GM12878 (cell line): ENCODE measurements around the gene SERINC5. TPM values are rescaled to one million over a fixed set of nuclear protein-coding genes. Genes with fewer than 3 reads are reported as not detected.
A peak's percentile ranks its signal among the peaks of the same experiment; 100 is the strongest.

Source experiments
- ATAC-seq: fragments of 200-7000 bp; cut with Tn5 transposase; 3 replicates; pipeline ENCODE4 v1.9.1; 2020; ENCODE audit warnings: mild to moderate bottlenecking, moderate library complexity
- BruUV-seq: library from RNA; stranded (reverse); fragments of 400-500 nt; replicated peaks from 2 replicates; lab custom pipeline; 2021; lab: Mats Ljungman, UMichigan
- CTCF ChIA-PET: fragments of 300-600 bp; sonication (Branson Sonifier 250); formaldehyde crosslinking; extraction: SDS; loops from one replicate; lab custom pipeline; 2021; ENCODE audit warnings: inconsistent platforms; lab: Yijun Ruan, JAX
- POLR2A ChIA-PET: fragments of 350-600 bp; formaldehyde crosslinking; extraction: SDS; loops from one replicate; lab custom pipeline; 2021; ENCODE audit warnings: inconsistent platforms; lab: Charles Lee
- RAD21 ChIA-PET: fragments of 300-600 bp; sonication (Branson Sonifier 250); formaldehyde crosslinking; loops from one replicate; lab custom pipeline; 2023; ENCODE audit warnings: antibody characterized with exemption; ENCODE audit not compliant: unreplicated experiment; lab: Charles Lee
- SMC1A ChIA-PET: fragments of 300-600 bp; sonication (Branson Sonifier 250); formaldehyde crosslinking; loops from one replicate; lab custom pipeline; 2023; ENCODE audit not compliant: unreplicated experiment, uncharacterized antibody; lab: Charles Lee
- DNase-seq: peaks from one replicate; pipeline ENCODE4 v3.0.0-alpha.2; 2011; ENCODE audit warnings: low read depth, low spot score
- FAIRE-seq: peaks from 3 replicates; lab custom pipeline; 2011; peaks lifted over from hg19 to GRCh38; lab: Jason Lieb, UNC
- H2AFZ ChIP-seq: 2 replicates; pipeline ENCODE4 v1.6.0; 2011; ENCODE audit warnings: low read depth, low read length, control low read depth; ENCODE audit not compliant: control insufficient read depth
- H3K27ac ChIP-seq: 2 replicates; pipeline ENCODE4 v1.5.1; 2011; ENCODE audit warnings: control low read depth; ENCODE audit not compliant: control insufficient read depth, insufficient read depth
- H3K27me3 ChIP-seq, 2 experiments: replicated peaks in 1 of 2; 2 replicates each; pipeline versions ENCODE4 v1.6.0 to v1.6.1; 2011; ENCODE audit warnings: low read length in 1 of 2; ENCODE audit not compliant: control insufficient read depth in 2 of 2, insufficient read depth in 2 of 2
- H3K36me3 ChIP-seq, 2 experiments: 2 replicates each; pipeline ENCODE4 v1.5.1; 2011; ENCODE audit warnings: low read length in 1 of 2; ENCODE audit not compliant: control insufficient read depth in 2 of 2, insufficient read depth in 2 of 2
- H3K4me1 ChIP-seq: 2 replicates; pipeline ENCODE4 v1.6.1; 2011; ENCODE audit warnings: mild to moderate bottlenecking, low read length, moderate library complexity, mixed read lengths; ENCODE audit not compliant: control insufficient read depth, insufficient read depth
- H3K4me2 ChIP-seq: 2 replicates; pipeline ENCODE4 v1.6.0; 2011; ENCODE audit warnings: control low read depth; ENCODE audit not compliant: control insufficient read depth, insufficient read depth
- H3K4me3 ChIP-seq: fragments of 200-600 bp; sonication (generic); 2 replicates; pipeline ENCODE4 v1.5.1; 2016
- H3K79me2 ChIP-seq: 2 replicates; pipeline ENCODE4 v1.6.0; 2011; ENCODE audit warnings: low read length; ENCODE audit not compliant: control insufficient read depth, insufficient read depth
- H3K9ac ChIP-seq: 2 replicates; pipeline ENCODE4 v1.8.0; 2011; ENCODE audit warnings: low read length, control low read depth, mixed read lengths; ENCODE audit not compliant: control insufficient read depth, insufficient read depth
- H3K9me3 ChIP-seq: replicated peaks from 3 replicates; pipeline ENCODE4 v1.5.1; 2011; ENCODE audit warnings: mild to moderate bottlenecking, low read length; ENCODE audit not compliant: control insufficient read depth, insufficient read depth
- H4K20me1 ChIP-seq: 2 replicates; pipeline ENCODE4 v1.6.0; 2011; ENCODE audit not compliant: control insufficient read depth, insufficient read depth
- BMI1 ChIP-seq: fragments of 450-650 bp; IDR thresholded peaks from 2 replicates; pipeline ENCODE4 v1.6.1; 2016; ENCODE audit warnings: mild to moderate bottlenecking, moderate library complexity, borderline replicate concordance
- CBFB ChIP-seq: IDR thresholded peaks from 2 replicates; pipeline ENCODE4 v1.6.1; 2016; ENCODE audit warnings: antibody characterized with exemption, low read depth
- CBX3 ChIP-seq: fragments of 200-600 bp; sonication (generic); IDR thresholded peaks from 2 replicates; pipeline ENCODE4 v1.6.1; 2016; ENCODE audit warnings: low read depth, borderline replicate concordance
- IRF5 ChIP-seq: fragments of 450-650 bp; IDR thresholded peaks from 2 replicates; pipeline ENCODE4 v1.6.1; 2017; ENCODE audit warnings: borderline replicate concordance
- JUNB ChIP-seq: IDR thresholded peaks from 2 replicates; pipeline ENCODE4 v1.6.1; 2016; ENCODE audit warnings: antibody characterized with exemption, mild to moderate bottlenecking
- KLF5 ChIP-seq: fragments of 450-650 bp; IDR thresholded peaks from 2 replicates; pipeline ENCODE4 v1.6.1; 2014; ENCODE audit warnings: mild to moderate bottlenecking; ENCODE audit not compliant: partially characterized antibody
- REST ChIP-seq: IDR thresholded peaks from 2 replicates; pipeline ENCODE4 v1.6.1; 2012; ENCODE audit warnings: mild to moderate bottlenecking, low read depth, low read length
- RUNX3 ChIP-seq: IDR thresholded peaks from 2 replicates; pipeline ENCODE4 v1.6.1; 2012; ENCODE audit warnings: low read length, inconsistent platforms
- SUZ12 ChIP-seq: fragments of 200-600 bp; sonication (generic); IDR thresholded peaks from one replicate; pipeline ENCODE4 v1.6.1; 2018; ENCODE audit warnings: antibody characterized with exemption, mild to moderate bottlenecking; ENCODE audit not compliant: unreplicated experiment
- ZNF687 ChIP-seq: fragments of 450-650 bp; IDR thresholded peaks from 2 replicates; pipeline ENCODE4 v1.6.1; 2017; ENCODE audit warnings: mild to moderate bottlenecking, moderate library complexity
- in situ Hi-C: fragments of 300-500 bp; cut with MboI; formaldehyde crosslinking; loops from 9 replicates; pipeline ENCODE4 v1.14.3; 2018; ENCODE audit warnings: mixed read lengths
- intact Hi-C: fragments of 100-400 bp; cut with micrococcal nuclease; formaldehyde crosslinking; loops from one replicate; pipeline ENCODE4 v1.14.2; 2022; ENCODE audit not compliant: unreplicated experiment
- polyA plus RNA-seq, 11 experiments: library from polyadenylated mRNA; depleted of rRNA in 4 of 11; unstranded in 6 of 11; stranded (reverse) in 5 of 11; fragments of >200 nt; fragmentation: Nextera tagmentation in 4 of 11; fragmentation: Illumina TruSeq in 1 of 11; extraction: Ambion mirVana in 4 of 11; extraction: Trizol in 1 of 11; gene quantifications; 1 replicate in 1 of 11; 2 replicates in 10 of 11; pipeline versions ENCODE4 v1.2.1 to v1.2.3, GENCODE V29; 2011 to 2016; ENCODE audit warnings: inconsistent platforms in 2 of 11, missing spikeins in 2 of 11, low read depth in 1 of 11
- total RNA-seq, 4 experiments: library from RNA; depleted of rRNA in 3 of 4; stranded (reverse); fragments of >200 nt in 3 of 4; fragmentation: Illumina TruSeq in 1 of 4; extraction: Trizol in 1 of 4; gene quantifications; 2 replicates each; pipeline versions ENCODE4 v1.2.1 to v1.2.3, GENCODE V29; 2013 to 2021
- TF ChIP-seq, protein P1 (sequence below): fragments of 450-650 bp; IDR thresholded peaks from 2 replicates; pipeline ENCODE4 v1.6.1; 2018; ENCODE audit warnings: borderline replicate concordance, mild to moderate bottlenecking; ENCODE audit not compliant: partially characterized antibody

SERINC5 gene
- total and polyA plus RNA-seq, 10 of the 15 experiments (the other 5 are each of a cell fraction or from before 2014, with no cell fraction given), result 0.66 to 7.0 (median 2.8) TPM

DNA sequence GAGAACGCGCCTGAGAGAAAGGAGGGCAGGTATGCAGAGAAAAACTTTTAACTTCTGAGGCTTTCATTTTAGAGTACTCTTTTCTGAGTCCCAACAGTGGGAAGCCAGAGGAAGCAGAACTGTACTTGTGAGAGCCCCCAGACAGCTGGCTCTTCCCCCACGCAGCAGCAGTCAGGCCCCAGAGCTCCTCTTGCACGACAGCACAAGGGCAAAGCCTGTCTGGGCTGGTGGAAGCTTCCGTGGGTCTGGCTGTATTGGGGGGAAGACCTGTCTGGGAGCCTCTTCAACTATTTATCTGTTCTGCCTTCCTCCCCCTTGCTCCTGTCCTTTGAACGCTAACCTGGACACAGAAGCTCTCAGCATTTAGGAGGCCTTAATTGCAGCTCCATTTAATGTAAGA is 152.5 kb downstream of the SERINC5 start (continued):
- no peak for TF ChIP-seq IRF5

- intact Hi-C loops (no loop called here), in situ Hi-C loops (no loop called here)
- peak; percentile 80 for ATAC-seq
- no peak for DNase-seq
- H3K9ac ChIP-seq, result no peak overlapping the region
- peaks cover 3% of the 10 kb centered on the region; the same call in 1 of the 2 replicates for H3K4me1 ChIP-seq
- H3K27me3 ChIP-seq, result no peaks in the 10 kb centered on the region
- H4K20me1 ChIP-seq, result no peaks in the 10 kb centered on the region
- no TSS peak for BruUV-seq
- FAIRE-seq, result no peak
- SMC1A ChIA-PET, result interaction anchor here (1.3 to 3.9 kb wide), 4 partner anchors 11 to 174 kb away, joined by 3 to 25 read pairs (median 8); no protein-coding TSS in a partner anchor
- no peak overlapping the region for H2AFZ ChIP-seq
- H3K27ac ChIP-seq, result no peak overlapping the region
- H3K4me3 ChIP-seq, result no peak overlapping the region
- CTCF ChIA-PET, result interaction anchor here (1.1 to 2.4 kb wide), 2 partner anchors 8 to 10 kb away, joined by 4 to 5 read pairs; no protein-coding TSS in a partner anchor
- no peak overlapping the region for H3K4me2 ChIP-seq
- RAD21 ChIA-PET, result interaction anchor here (0.8 to 1.0 kb wide), 2 partner anchors 10 to 24 kb away, joined by 3 read pairs; no protein-coding TSS in a partner anchor
- no peaks in the 10 kb centered on the region for H3K79me2 ChIP-seq
- no peaks in the 10 kb centered on the region for H3K36me3 ChIP-seq
- POLR2A ChIA-PET, result interaction anchor here (1.9 kb wide), 1 partner anchor 15 kb away, joined by 4 read pairs; no protein-coding TSS in a partner anchor
- H3K9me3 ChIP-seq, result no peaks in the 10 kb centered on the region
- 0 out of 2 replicates have a peak, but pooled peaks have one; percentile 7 for TF ChIP-seq JUNB
- no peak for TF ChIP-seq CBFB
- TF ChIP-seq BMI1, result no peak
- TF ChIP-seq REST, result no peak
- TF ChIP-seq CBX3, result no peak
- TF ChIP-seq KLF5, result no peak
- peak; percentile 62 for TF ChIP-seq RUNX3
- TF ChIP-seq SUZ12, result no peak
- no peak for TF ChIP-seq ZNF687
- TF ChIP-seq, protein P1, sequence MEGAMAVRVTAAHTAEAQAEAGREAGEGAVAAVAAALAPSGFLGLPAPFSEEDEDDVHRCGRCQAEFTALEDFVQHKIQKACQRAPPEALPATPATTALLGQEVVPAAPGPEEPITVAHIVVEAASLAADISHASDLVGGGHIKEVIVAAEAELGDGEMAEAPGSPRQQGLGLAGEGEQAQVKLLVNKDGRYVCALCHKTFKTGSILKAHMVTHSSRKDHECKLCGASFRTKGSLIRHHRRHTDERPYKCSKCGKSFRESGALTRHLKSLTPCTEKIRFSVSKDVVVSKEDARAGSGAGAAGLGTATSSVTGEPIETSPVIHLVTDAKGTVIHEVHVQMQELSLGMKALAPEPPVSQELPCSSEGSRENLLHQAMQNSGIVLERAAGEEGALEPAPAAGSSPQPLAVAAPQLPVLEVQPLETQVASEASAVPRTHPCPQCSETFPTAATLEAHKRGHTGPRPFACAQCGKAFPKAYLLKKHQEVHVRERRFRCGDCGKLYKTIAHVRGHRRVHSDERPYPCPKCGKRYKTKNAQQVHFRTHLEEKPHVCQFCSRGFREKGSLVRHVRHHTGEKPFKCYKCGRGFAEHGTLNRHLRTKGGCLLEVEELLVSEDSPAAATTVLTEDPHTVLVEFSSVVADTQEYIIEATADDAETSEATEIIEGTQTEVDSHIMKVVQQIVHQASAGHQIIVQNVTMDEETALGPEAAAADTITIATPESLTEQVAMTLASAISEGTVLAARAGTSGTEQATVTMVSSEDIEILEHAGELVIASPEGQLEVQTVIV, result no peak
Observed at GRCh38 chr5:80101993-80102392, 153.9 kb downstream of the SERINC5 start.
